ENCODE results near the gene MYO1F.
"Not testable (repeated sequence)": the region's sequence is repeated elsewhere in the genome, so short reads cannot be mapped to it uniquely, and the experiment has no call there.

The MYO1F gene

DNA sequence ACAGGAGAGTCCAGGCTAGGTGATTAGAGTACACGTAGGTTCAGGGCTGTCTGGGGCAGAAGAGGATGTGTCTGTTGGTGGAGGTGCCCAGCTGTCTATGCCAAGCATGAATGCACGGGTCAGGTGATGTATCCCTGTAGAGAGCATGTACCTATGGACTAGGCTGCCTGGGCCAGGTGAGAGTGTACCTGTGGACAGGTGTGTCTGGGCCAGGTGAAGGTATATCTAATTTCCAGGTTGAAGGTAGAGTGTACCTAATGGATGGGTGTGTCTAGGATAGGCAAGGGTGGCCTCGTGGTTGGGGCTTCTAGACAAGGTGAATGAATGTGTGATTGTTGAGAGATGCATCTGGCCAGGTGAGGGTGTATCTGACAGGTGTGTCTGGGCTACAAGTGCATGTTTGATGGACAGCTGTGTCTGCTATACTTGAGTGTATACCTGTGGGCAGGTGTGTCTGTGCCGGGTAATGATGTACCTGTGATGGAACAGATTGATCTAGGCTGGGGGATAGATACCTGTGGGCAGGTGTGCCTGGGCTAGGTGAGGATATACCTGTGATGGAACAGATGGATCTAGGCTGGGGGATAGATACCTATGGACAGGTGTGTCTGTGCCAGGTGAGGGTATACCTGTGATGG is 47.8 kb downstream of the MYO1F start:
- H3K9me3 ChIP-seq (ENCODE audit: control insufficient read depth, low read depth, low read length): no peaks in the 10 kb centered on the region
- H3K27me3 ChIP-seq (ENCODE audit: control insufficient read depth, insufficient read depth, low read length): peaks cover 7% of the 10 kb centered on the region
- H3K4me3 ChIP-seq (ENCODE audit: low read length): no peak overlapping the region
- no peak overlapping the region for H3K27ac ChIP-seq (ENCODE audit: low read length)
- H3K9ac ChIP-seq (ENCODE audit: low read length): no peak overlapping the region
- no peaks in the 10 kb centered on the region for H3K36me3 ChIP-seq (ENCODE audit: control insufficient read depth, low read depth, low read length)
- H3K4me1 ChIP-seq (ENCODE audit: control insufficient read depth, low read depth, low read length): peaks cover 3% of the 10 kb centered on the region

DNA sequence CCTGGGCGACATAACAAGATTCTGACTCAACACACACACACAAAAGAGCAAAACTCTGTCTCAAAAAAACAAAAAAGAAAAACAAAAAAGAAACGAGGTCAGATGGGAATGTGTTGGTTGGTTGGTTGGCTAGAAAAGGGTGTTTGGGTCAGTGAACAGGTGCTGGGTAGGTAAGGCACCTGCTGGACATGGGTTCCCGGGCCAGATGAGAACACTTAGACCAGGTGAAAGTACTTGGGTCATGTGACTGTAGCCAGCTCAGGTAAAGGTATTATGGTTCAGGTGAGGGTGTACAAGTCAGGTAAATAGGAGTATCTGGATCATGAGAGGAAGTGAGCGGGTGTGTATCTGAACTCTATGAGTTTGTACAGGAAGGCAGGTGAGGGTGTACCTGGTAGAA is 48.7 kb downstream of the MYO1F start:
- Histone ChIP-seq H3K9me3 (ENCODE audit: control insufficient read depth, low read depth, low read length) (no peaks in the 10 kb centered on the region), H3K4me3 (ENCODE audit: low read length) (no peak overlapping the region), H3K27me3 (ENCODE audit: control insufficient read depth, insufficient read depth, low read length) (peaks cover 7% of the 10 kb centered on the region), H3K9ac (ENCODE audit: low read length) (no peak overlapping the region), H3K4me1 (ENCODE audit: control insufficient read depth, low read depth, low read length) (peaks cover 3% of the 10 kb centered on the region), H3K36me3 (ENCODE audit: control insufficient read depth, low read depth, low read length) (no peaks in the 10 kb centered on the region), H3K27ac (ENCODE audit: low read length) (no peak overlapping the region)

DNA sequence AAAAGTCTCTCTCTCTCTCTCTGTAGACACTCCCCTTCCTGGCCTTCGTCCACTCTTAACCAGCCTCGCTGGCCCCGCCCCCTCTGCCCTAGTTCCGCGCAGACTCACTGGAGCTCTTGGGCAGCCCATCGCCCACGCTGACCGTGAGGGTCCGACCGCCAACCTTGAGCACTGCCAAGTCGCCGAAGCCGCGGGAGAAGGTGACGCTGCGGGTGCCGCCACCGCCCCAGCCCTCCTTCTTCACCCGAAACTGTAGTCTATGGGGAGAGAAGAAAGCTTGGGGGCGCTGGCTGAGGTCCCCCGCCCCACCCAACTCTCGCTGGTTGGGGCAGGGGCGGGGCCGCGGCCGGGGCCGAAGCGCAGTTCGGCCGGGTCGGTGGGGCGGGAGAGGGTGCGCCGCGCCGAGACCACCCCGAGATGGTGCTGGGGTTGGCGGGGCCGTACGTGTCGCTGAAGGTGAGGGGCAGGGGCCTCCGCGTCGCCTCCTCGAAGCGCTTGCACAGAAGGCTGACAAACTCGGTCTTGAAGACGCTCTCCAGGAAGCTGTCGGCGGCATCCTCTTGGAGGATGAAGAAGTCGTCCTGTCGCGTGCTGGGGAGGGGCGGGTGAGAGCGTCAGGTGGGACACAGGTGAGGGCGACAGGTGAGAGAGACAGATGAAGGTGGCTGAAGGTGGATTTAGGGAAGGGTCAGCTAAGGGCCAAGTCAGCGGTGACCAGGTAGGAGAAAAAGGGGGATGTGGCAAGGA is 50.7 kb downstream of the MYO1F start:
- peak overlapping the region; percentile 84 for H3K27ac ChIP-seq (ENCODE audit: low read length)

DNA sequence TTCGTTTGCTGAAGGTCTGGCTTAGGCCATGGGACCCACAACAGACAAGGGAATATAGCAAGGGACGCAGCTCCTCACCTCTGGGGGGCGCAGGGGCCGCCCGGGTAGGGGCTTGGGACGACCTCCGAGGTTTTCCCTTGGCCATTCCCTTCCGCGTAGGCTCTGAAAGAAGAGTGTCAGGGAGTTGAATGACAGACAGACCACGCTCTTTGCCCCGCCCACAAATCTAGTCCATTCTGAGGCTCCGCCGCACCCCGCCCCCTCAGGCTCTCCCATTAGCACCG is 51.9 kb downstream of the MYO1F start:
- Histone ChIP-seq H3K9ac (ENCODE audit: low read length) (peak overlapping the region; percentile 23), H3K36me3 (ENCODE audit: control insufficient read depth, low read depth, low read length) (no peaks in the 10 kb centered on the region), H3K9me3 (ENCODE audit: control insufficient read depth, low read depth, low read length) (no peaks in the 10 kb centered on the region), H3K27me3 (ENCODE audit: control insufficient read depth, insufficient read depth, low read length) (peaks cover 7% of the 10 kb centered on the region), H3K27ac (ENCODE audit: low read length) (peak overlapping the region; percentile 35), H3K4me3 (ENCODE audit: low read length) (peak overlapping the region; percentile 7), H3K4me1 (ENCODE audit: control insufficient read depth, low read depth, low read length) (peaks cover 3% of the 10 kb centered on the region)

More for the DNA sequence above, 50.7 kb downstream of the MYO1F start:
- Histone ChIP-seq H3K4me3 (ENCODE audit: low read length) (peak overlapping the region; percentile 84), H3K4me1 (ENCODE audit: control insufficient read depth, low read depth, low read length) (peaks cover 3% of the 10 kb centered on the region), H3K27me3 (ENCODE audit: control insufficient read depth, insufficient read depth, low read length) (peaks cover 7% of the 10 kb centered on the region), H3K9me3 (ENCODE audit: control insufficient read depth, low read depth, low read length) (no peaks in the 10 kb centered on the region), H3K9ac (ENCODE audit: low read length) (peak overlapping the region; percentile 94), H3K36me3 (ENCODE audit: control insufficient read depth, low read depth, low read length) (no peaks in the 10 kb centered on the region)

DNA sequence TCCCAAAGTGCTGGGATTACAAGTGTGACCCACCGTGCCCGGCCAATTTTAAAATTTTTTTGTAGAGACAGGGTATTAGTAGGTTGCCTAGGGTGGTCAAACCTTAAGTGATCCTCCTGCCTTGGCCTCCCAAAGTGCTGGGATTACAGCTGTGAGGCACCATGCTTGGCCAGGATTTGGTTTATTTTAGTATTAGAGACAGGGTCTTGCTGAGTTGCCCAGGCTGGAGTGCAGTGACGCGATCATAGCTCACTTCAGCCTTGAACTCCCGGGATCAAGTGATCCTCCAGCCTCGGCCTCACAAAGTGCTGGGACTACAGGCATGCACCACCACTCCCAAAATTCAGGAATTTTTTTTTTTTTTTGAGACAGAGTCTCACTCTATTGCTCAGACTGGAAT is 57.9 kb downstream of the MYO1F start:
- H3K27ac ChIP-seq (ENCODE audit: low read length): no peak overlapping the region
- H3K4me3 ChIP-seq (ENCODE audit: low read length): no peak overlapping the region
- H3K27me3 ChIP-seq (ENCODE audit: control insufficient read depth, insufficient read depth, low read length): no peaks in the 10 kb centered on the region
- H3K4me1 ChIP-seq (ENCODE audit: control insufficient read depth, low read depth, low read length): no peaks in the 10 kb centered on the region
- H3K9ac ChIP-seq (ENCODE audit: low read length): no peak overlapping the region
- H3K36me3 ChIP-seq (ENCODE audit: control insufficient read depth, low read depth, low read length): no peaks in the 10 kb centered on the region
- H3K9me3 ChIP-seq (ENCODE audit: control insufficient read depth, low read depth, low read length): no peaks in the 10 kb centered on the region

DNA sequence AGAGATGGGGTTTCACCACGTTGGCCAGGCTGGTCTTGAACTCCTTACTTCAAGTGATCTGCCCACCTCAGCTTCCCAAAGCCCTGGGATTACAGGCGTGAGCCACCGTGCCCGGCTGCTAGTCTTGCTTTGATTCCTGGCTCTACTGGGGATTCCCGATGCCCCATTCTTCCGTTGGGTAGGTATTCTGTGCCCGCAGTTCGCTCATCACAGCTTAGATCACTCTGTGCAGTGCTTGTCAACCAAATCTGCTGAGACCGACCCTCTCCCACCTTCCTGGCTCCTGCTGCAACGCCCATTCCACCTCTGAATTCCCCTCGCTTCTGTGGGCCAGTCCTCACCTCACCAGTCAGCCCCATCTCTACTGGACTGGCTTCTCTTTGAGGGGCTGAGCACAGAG is 58.7 kb downstream of the MYO1F start:
- Histone ChIP-seq H3K4me1 (ENCODE audit: control insufficient read depth, low read depth, low read length) (no peaks in the 10 kb centered on the region), H3K27me3 (ENCODE audit: control insufficient read depth, insufficient read depth, low read length) (no peaks in the 10 kb centered on the region), H3K9me3 (ENCODE audit: control insufficient read depth, low read depth, low read length) (no peaks in the 10 kb centered on the region), H3K9ac (ENCODE audit: low read length) (no peak overlapping the region), H3K36me3 (ENCODE audit: control insufficient read depth, low read depth, low read length) (no peaks in the 10 kb centered on the region), H3K4me3 (ENCODE audit: low read length) (no peak overlapping the region), H3K27ac (ENCODE audit: low read length) (no peak overlapping the region)

DNA sequence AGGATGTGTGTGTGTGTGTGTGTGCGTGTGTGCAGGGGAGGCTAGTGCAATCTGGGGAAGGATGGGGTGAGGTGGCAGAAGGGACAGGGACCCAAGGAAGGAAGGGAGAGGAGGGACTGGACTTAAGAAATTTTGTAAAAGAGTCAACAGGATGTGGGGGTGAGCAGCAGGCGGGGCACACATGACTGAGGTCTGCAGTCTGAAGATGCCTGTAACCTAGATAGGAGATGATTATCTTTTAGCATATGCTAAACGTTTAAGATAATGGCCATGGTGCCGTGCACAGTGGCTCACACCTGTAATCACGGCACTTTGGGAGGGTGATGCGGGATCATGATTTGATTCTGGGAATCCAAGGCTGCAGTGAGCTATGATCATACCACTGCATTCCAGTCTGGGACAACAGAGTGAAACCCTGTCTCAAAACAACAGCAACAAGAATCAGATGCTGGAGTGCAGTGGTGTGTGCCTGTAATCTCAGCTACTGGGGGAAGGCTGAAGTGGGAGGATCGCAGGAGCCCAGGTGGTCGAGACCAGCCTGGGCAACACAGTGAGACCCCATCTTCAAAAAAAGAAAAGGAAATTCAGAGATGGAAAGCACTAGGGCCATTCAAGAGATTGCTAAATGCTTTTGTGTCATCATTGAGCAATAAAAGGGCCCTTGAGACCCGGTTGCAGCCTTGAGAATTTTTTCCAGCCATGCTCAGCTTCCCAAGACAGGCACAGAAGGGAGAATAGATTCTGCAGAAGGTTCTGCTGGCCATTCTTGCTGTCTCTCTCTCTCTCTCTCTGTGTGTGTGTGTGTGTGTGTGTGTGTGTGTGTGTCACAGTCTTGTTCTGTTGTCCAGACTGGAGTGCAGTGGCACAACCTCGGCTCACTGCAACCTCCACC is 59.4 kb downstream of the MYO1F start:
- Histone ChIP-seq H3K4me1 (ENCODE audit: control insufficient read depth, low read depth, low read length) (peaks cover 7% of the 10 kb centered on the region), H3K27me3 (ENCODE audit: control insufficient read depth, insufficient read depth, low read length) (no peaks in the 10 kb centered on the region), H3K27ac (ENCODE audit: low read length) (no peak overlapping the region), H3K9ac (ENCODE audit: low read length) (no peak overlapping the region), H3K9me3 (ENCODE audit: control insufficient read depth, low read depth, low read length) (no peaks in the 10 kb centered on the region), H3K36me3 (ENCODE audit: control insufficient read depth, low read depth, low read length) (no peaks in the 10 kb centered on the region), H3K4me3 (ENCODE audit: low read length) (no peak overlapping the region)

DNA sequence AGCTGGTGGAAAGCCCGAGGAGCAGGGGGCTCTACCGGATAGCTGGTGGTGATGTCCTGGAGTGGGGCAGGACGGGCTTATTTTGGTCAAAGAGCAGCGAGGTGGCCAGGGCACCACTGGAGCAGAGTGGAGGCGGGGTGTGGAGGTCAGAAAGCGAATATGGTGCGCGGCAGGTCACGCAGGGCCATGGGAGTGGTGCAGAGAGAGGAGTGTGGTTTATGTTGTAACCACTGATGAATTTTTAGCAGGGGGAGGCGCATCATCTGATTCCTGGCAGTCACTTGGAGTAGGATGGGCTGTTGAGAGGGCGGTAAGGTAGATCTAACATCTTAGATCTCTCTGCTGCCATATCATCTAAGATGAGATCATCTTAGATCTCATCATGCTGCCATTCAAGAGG is 61.9 kb downstream of the MYO1F start:
- no peak overlapping the region for H3K27ac ChIP-seq (ENCODE audit: low read length)
- no peaks in the 10 kb centered on the region for H3K36me3 ChIP-seq (ENCODE audit: control insufficient read depth, low read depth, low read length)
- H3K4me1 ChIP-seq (ENCODE audit: control insufficient read depth, low read depth, low read length): peaks cover 7% of the 10 kb centered on the region
- no peak overlapping the region for H3K9ac ChIP-seq (ENCODE audit: low read length)
- H3K4me3 ChIP-seq (ENCODE audit: low read length): no peak overlapping the region
- no peaks in the 10 kb centered on the region for H3K27me3 ChIP-seq (ENCODE audit: control insufficient read depth, insufficient read depth, low read length)
- no peaks in the 10 kb centered on the region for H3K9me3 ChIP-seq (ENCODE audit: control insufficient read depth, low read depth, low read length)

DNA sequence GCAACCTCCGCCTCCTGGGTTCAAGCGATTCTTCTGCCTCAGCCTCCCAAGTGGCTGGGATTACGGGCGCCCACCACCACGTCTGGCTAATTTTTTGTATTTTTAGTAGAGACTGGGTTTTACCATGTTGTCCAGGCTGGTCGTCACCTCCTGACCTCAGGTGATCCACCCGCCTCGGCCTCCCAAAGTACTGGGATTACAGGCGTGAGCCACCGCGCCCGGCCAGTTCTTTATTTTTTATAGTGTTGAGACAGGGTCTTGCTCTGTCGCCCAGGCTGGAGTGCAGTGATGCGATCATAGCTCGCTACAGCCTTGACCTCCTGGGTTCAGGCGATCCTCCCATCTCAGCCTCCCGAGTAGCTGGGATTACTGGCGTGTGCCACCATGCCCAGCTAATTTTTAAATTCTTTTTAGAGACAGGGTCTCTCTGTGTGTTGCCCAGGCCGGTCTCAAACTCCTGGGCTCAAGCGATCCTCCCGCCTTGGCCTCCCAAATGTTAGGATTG is 62.7 kb downstream of the MYO1F start:
- Histone ChIP-seq H3K27ac (ENCODE audit: low read length) (peak overlapping the region; percentile 64), H3K4me3 (ENCODE audit: low read length) (peak overlapping the region; percentile 76), H3K9ac (ENCODE audit: low read length) (peak overlapping the region; percentile 77)
- not testable (repeated sequence) for H3K4me1 ChIP-seq (ENCODE audit: control insufficient read depth, low read depth, low read length); H3K27me3 ChIP-seq (ENCODE audit: control insufficient read depth, insufficient read depth, low read length); H3K9me3 ChIP-seq (ENCODE audit: control insufficient read depth, low read depth, low read length); H3K36me3 ChIP-seq (ENCODE audit: control insufficient read depth, low read depth, low read length)

DNA sequence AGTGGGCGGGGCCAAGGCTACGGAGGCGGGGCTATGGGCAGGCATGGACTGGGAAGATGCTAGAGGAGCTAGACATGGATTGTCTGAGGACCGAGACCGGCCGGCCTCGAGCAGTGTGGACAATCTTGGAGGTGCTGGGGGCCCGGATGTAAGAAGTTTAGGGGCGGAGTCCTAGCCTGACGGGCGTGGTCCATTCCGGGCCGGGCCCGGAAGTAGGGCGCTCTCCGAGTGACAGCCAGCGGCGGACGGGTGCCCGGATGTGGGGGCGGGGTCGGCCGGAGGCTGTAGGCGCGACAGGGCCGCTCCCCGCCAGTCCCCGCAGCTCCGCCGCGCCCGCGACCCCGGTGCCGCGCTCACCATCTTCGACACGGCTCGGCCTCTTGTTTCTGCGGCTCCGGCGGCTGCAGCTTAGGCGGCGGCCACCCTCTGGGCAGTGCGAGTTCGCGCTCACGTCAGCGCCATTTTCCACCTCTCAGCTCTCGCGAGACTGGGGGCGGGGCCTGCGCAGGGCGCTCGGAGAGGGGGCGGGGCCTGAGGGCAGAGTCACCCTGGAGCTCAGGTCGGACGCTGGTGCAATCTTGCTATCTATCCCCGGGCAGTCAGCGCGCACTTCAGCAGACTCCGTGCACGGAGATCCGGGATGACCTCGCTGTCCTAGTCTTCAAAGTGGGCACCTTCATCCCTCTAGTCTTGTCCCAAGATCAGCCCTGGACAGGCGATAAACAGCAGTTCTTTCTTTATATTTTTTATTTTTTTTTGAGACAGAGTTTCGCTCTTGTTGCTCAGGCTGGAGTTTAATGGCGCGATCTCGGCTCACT is 63.3 kb downstream of the MYO1F start, which contains the start of gene ZNF414:
Gene ZNF414 (minus strand): TSS at position 481 of the 818 bp plus-strand sequence. CDS start 121 bp downstream, at position 360.
- Histone ChIP-seq H3K4me3 (ENCODE audit: low read length) (peak within 1 kb of the TSS; percentile 76), H3K9me3 (ENCODE audit: control insufficient read depth, low read depth, low read length) (no peaks in the 10 kb centered on the region), H3K27ac (ENCODE audit: low read length) (peak within 1 kb of the TSS; percentile 64), H3K4me1 (ENCODE audit: control insufficient read depth, low read depth, low read length) (peaks cover 7% of the 10 kb centered on the region), H3K27me3 (ENCODE audit: control insufficient read depth, insufficient read depth, low read length) (no peaks in the 10 kb centered on the region), H3K36me3 (ENCODE audit: control insufficient read depth, low read depth, low read length) (no peaks in the 10 kb centered on the region), H3K9ac (ENCODE audit: low read length) (peak within 1 kb of the TSS; percentile 77)
